ENCODE measurements around the gene TSC22D1.

GRCh38 chr13:44412346-44412935 lies 163.7 kb downstream of the TSC22D1 start:
- TF ChIP-seq CTCF (conservative IDR thresholded peaks at IDR 0.05; ENCODE audit: low read length), result no peak
- TF ChIP-seq EZH2phosphoT487 (IDR thresholded peaks at IDR 0.05; ENCODE audit: borderline replicate concordance), result no peak
